Upper lobe of left lung (tissue), 4 donors: Measurements from ENCODE around the gene ACSM3.

Experiments
- CTCF ChIP-seq, 6 experiments: fragments of 450-650 bp in 4 of 6; fragments of 200-600 bp in 2 of 6; sonication (generic) in 2 of 6; IDR thresholded peaks; one replicate each; pipeline ENCODE4 v1.5.1; 2016 to 2019; ENCODE audit warnings: antibody characterized with exemption in 6 of 6
- EP300 ChIP-seq, 4 donors: sonication (generic); formaldehyde crosslinking; IDR thresholded peaks; one replicate each; pipeline ENCODE4 v1.5.1; 2017; ENCODE audit warnings: antibody characterized with exemption in 4 of 4, control low read depth in 2 of 4
- POLR2A ChIP-seq, 4 donors: fragments of 450-650 bp; IDR thresholded peaks; one replicate each; pipeline ENCODE4 v1.5.1; 2016 to 2017; ENCODE audit warnings: antibody characterized with exemption in 4 of 4, mild to moderate bottlenecking in 2 of 4

GRCh38 chr16:20818929-20819585 is 55.2 kb downstream of the ACSM3 start:
- TF ChIP-seq CTCF (IDR thresholded peaks at IDR 0.05): no peak
- no peak for TF ChIP-seq EP300 (IDR thresholded peaks at IDR 0.05)
- TF ChIP-seq POLR2A (IDR thresholded peaks at IDR 0.05): no peak
